GM21381 (cell line): ENCODE results near the gene CGNL1.
A peak's percentile ranks its signal among the peaks of the same experiment; 100 is the strongest.

Experiments
- ATAC-seq: cut with Tn5 transposase; IDR thresholded peaks from one replicate; pipeline ENCODE4 v1.9.1; 2021; ENCODE audit warnings: mild to moderate bottlenecking, moderate library complexity; ENCODE audit not compliant: unreplicated experiment

Gene CGNL1

GRCh38 chr15:57517030-57517671 is 140.8 kb downstream of the CGNL1 start:
- no peak for ATAC-seq

- no peak for ATAC-seq
These were observed 142.6 kb downstream of the CGNL1 start for GRCh38 chr15:57518779-57519405.

DNA sequence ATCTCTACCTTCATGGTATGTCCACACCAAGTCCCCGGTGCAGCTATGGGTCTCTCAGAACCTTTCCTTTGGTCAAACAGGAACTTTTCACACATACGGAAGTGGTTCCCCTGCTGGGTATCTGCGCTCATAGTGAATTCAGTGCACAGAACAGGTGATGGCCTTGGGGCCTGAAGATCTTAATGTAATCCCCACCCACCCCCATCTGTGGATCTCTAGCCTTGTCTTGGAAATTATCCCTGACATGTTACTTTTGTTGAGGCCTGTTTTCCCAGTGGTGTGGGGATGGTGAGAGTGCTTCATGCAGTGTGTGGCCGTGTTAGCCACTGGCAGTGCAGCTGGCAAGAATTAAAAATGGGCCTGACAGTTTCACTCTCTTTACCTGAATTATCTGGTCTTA is 143.5 kb downstream of the CGNL1 start:
- no peak for ATAC-seq

DNA sequence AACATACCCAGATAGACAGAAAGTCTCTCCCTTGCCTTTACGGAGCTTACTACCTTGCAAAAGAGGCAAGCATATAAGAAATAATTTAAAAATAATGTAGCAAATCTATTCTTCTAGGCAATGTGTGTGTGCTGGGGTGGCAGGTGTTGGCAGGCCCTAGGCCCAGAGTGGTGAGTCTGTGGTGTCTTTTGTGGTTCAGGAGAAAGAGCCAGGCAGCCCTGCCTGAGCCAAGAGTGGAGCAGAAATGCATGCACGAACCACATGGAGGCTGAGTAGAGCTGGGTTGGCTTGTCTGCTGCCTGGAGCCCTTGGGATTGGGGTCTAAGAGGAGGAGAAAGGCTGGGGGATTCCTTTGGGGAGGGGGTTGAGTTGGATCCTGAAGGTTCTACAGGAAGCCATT is 145.2 kb downstream of the CGNL1 start:
- no peak for ATAC-seq

GRCh38 chr15:57522148-57522547 is 145.8 kb downstream of the CGNL1 start:
- ATAC-seq, result no peak

DNA sequence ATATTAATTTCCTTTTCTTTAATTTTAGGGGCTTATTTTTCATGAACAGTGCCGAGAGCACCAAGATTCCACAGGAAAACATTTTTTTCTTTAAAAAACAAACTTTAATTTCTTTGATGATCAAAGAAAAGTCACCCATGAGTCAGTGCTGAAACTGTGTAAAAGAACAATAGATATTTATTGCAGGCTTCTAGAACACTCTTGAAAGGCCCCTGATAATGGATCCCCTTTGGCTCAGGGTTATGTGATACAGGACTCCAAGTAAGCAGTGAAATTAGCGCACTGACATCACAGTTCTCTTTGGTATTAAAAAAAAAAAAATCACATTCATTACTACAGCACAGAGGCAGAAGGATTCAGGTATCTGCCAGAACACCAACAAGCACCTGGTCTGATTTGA is 149.3 kb downstream of the CGNL1 start:
- ATAC-seq, result no peak

DNA sequence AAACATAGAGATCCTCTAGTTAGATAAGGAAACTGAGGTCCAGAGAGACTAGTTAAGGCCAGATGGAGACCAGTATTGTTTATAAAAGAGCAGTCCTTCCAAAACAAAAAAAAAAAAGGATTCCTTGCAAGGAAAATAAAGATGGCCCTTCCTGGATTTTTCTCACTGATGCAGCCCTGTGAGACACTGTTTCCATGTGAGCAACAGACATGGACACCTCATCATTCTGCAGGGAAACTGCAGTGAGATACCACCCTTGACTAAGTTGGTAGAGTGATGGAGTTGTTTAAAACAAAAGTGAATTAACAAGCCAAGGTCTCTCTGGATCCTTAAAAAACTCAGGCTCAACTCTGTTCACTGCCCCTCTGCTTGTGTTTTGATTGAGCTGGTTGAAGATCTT is 149.8 kb downstream of the CGNL1 start:
- ATAC-seq, result no peak

DNA sequence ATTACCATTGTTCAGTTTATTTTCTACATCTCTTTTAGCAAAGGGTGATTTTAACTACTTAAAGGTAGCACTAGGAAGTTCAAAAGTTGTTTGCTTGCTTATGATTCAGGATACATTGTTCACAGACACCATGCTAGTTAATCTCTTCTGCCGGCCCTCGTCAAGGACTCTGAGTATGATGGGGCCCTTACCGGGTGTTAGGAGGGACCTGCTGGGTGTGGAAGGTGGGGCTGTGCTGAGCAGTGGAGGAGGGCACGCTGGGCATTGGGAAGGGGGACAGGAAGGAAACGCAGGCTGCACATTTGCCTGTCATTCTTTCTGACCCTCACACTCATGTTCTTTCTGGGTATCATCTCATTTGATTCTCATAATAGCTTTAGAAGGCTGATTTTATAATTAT is 150.3 kb downstream of the CGNL1 start:
- no peak for ATAC-seq

DNA sequence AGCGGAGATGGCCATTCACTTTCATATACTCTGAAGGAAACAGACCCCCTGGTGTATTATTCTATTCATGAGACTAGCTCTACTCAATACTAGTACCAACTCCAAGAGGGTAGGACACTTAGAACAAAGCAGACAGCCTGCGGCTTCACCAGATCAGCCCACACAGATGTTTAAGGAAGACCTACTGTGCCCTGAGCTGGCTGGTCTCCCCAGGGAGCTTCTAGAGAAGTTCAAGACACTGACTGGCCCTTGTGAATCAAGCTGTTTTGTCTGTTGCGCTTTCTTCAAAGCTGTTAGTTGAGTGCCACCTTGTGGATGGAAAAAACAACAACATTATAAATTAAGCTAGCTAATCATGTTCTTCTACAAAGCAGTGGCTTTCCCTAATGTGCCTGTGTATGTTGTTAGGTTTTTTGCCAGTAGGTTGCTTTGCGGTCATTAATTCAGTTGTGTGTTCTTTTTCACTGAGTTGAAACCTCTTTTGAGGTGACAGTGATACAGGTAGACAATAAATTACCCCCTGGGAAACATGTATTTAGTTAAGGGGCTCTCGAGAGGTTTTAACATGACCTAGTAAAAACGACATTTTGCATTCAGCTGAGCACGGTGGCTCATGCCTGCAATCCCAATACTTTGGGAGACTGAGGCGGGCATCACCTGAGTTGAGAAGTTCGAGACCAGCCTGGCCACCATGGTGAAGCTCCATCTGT is 151.2 kb downstream of the CGNL1 start:
- ATAC-seq, result peak; percentile 73

DNA sequence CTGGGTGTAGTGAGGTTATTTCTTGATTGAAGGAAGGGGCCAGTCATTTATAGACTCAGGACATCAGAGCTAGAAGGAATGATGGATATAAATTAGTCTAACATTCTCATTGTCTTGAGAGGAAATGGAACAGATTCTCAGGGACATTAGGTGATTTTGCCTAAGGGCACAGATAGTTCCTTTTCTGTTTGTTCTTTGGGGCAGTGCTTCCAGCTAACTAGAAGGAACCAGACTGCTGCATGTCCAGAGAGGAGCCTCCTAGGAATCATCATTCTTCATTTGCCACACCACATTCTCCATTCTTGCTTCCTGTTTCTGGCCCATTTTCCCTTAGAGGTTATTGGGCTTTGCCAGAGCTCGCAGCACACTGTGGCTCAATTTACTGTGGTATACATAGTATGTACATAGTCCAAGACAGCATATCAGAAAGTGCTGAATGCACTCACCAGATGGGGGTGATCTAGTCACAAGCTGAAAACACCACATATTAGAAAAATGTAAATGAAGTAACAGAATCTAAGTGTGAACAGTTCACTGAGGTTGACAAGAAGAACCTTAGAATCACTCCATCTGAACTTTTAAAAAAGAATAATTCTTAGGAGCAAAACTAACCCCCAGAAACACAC is 152.7 kb downstream of the CGNL1 start:
- ATAC-seq, result no peak

GRCh38 chr15:57529748-57530147 is 153.4 kb downstream of the CGNL1 start:
- no peak for ATAC-seq

GRCh38 chr15:57532731-57533447 is 156.6 kb downstream of the CGNL1 start:
- no peak for ATAC-seq

DNA sequence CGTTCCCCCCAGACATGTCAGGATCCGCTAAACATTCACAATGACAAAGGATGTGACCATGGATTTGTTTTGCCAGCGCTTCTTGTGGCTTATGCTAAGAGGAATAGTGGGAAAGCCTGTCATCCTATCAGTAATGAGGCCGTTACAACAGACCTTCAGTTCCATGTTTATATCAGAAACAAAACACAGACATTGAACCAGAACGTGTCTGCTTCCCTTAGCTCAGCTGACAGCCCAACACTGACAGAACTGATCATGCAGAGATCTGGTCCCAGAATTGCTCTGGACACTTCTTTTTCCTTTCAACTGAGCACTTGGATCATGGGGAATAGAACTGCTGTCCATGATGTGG is 157.1 kb downstream of the CGNL1 start:
- ATAC-seq, result no peak

GRCh38 chr15:57534281-57534680 is 158.0 kb downstream of the CGNL1 start:
- no peak for ATAC-seq

GRCh38 chr15:57537072-57537471 is 160.8 kb downstream of the CGNL1 start:
- no peak for ATAC-seq

DNA sequence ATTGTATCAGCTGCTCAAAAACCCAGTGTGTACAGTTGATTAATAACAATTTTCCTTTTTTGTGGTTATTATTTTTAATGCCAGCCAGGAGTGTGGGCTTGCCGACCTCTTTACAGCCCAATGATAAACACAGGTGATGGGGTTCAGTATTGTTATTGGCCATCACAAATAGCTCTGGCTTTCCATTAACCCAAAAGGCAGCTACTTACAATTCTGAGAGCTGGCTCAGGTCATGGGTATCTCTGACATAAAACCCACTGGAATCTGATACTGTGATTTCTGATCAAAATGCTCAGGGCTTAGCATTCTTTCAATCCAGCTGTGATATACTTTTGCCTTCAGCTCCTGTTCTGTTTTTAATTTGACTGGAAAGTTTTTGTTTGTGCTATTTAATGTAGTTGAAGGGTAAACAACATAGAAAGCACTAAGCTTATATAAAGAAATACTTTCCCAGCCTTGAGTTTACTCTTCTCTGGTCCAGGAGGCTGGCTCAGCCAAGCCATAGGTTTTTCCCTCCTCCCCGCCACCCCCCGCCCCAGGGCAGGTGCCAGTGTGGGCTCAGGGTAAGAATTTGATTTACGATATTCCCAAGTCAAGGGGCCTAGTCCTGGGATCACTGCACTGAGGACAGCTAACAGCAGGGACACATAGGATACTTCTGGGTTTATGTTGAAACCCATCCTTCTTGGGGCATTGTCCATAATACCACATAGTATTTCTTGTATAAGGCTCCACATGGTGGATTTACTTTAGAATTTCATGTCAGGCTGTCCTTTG is 161.4 kb downstream of the CGNL1 start:
- no peak for ATAC-seq

- no peak for ATAC-seq
These were observed 161.9 kb downstream of the CGNL1 start for GRCh38 chr15:57538265-57538529.

- no peak for ATAC-seq
These were observed 162.5 kb downstream of the CGNL1 start for GRCh38 chr15:57538821-57539220.

DNA sequence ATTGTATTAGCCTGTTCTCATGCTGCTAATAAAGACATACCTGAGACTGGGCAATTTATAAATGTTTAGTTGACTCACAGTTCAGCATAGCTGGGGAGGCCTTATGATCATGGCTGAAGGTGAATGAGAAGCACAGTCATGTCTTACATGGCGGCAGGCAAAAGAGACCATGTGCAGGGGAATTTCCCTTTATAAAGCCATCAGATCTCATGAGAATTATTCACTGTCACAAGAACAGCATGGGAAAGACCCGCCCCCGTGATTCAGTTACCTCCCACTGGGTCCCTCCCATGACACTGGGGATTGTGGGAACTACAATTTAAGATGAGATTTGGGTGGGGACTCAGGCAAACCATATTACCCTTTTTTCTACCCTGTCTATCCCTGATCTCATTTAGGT is 163.9 kb downstream of the CGNL1 start:
- no peak for ATAC-seq

DNA sequence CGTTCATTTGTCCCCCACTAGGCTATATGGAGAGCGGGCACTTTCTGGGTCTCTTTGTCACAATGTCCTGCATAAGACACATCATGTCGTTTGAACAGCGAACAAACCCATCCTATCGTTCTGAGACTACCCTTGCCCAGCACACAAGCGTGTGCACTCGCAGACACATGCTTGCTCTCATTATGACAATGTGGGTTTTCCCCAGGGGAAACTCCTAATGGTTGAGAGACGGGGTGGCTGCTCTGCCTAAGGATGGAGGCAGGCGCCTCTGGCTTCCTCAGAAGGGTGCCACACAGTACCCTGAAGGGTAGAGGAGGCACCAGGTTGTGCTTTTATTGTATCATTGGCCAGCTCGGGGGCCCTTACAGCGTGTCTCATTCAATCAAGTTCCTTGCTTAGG is 164.4 kb downstream of the CGNL1 start:
- peak; percentile 75 for ATAC-seq

DNA sequence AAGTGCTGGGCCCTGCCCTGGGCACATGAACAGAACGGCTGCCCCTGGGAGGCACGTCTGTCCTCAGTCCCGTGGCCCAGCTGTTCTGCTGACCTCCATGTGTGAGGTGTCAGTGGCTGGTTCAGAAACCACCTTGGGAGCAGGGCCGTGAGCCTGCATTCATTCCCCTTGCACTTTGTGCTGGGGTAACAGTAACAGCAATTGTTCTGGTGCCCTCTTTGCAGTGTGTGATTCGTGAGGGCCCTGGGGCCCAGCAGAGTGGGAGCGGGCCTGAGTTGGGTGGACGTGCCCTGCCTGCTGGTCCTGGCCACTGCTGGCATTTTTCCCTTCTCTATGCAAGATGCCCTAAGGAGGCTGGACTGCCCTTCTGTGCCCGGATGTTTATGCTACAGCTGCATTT is 165.0 kb downstream of the CGNL1 start:
- no peak for ATAC-seq
